GM18507 (cell line): Measurements from ENCODE around the gene ECI1.
"Not testable (repeated sequence)": the region's sequence is repeated elsewhere in the genome, so short reads cannot be mapped to it uniquely, and the experiment has no call there.

Source experiments
- DNase-seq: peaks from one replicate; pipeline ENCODE4 v3.0.0; 2011; ENCODE audit warnings: low read depth; ENCODE audit not compliant: insufficient read length; ENCODE audit errors: extremely low spot score
- FAIRE-seq: peaks from 2 replicates; lab custom pipeline; 2011; peaks lifted over from hg19 to GRCh38; lab: Jason Lieb, UNC

Gene ECI1

GRCh38 chr16:2258530-2258929 lies 7.1 kb upstream of the ECI1 start:
- DNase-seq, FAIRE-seq: not testable (repeated sequence)

GRCh38 chr16:2257726-2258125 lies 6.3 kb upstream of the ECI1 start:
- DNase-seq (no peak), FAIRE-seq (no peak)

GRCh38 chr16:2256531-2257140 lies 5.2 kb upstream of the ECI1 start:
- FAIRE-seq (no peak), DNase-seq (no peak)

GRCh38 chr16:2253293-2253692 lies 1.9 kb upstream of the ECI1 start:
- FAIRE-seq (no peak), DNase-seq (no peak)

GRCh38 chr16:2252806-2253148 lies 1.4 kb upstream of the ECI1 start:
- DNase-seq (no peak), FAIRE-seq (peak; percentile 9)

- FAIRE-seq (peak; percentile 66), DNase-seq (no peak)
Measured at GRCh38 chr16:2250652-2251295, 613 bp downstream of the ECI1 start.

GRCh38 chr16:2246301-2246885 lies 5.0 kb downstream of the ECI1 start:
- no peak for DNase-seq
- FAIRE-seq = no peak

GRCh38 chr16:2244926-2245795 lies 6.2 kb downstream of the ECI1 start:
- FAIRE-seq (no peak), DNase-seq (no peak)

GRCh38 chr16:2244301-2244700 lies 7.1 kb downstream of the ECI1 start:
- FAIRE-seq (no peak), DNase-seq (no peak)

GRCh38 chr16:2243781-2244180 lies 7.6 kb downstream of the ECI1 start:
- DNase-seq (no peak), FAIRE-seq (no peak)

GRCh38 chr16:2243031-2243528 lies 8.3 kb downstream of the ECI1 start:
- no peak for FAIRE-seq
- no peak for DNase-seq

GRCh38 chr16:2242598-2242997 lies 8.8 kb downstream of the ECI1 start:
- FAIRE-seq (no peak), DNase-seq (no peak)

GRCh38 chr16:2240331-2240730 lies 11.1 kb downstream of the ECI1 start:
- FAIRE-seq = not testable (repeated sequence)

GRCh38 chr16:2238838-2239675 lies 12.3 kb downstream of the ECI1 start:
- DNase-seq = no peak
- FAIRE-seq = no peak

More at GRCh38 chr16:2240331-2240730, 11.1 kb downstream of the ECI1 start:
- DNase-seq = not testable (repeated sequence)

- DNase-seq (no peak), FAIRE-seq (no peak)
Measured at GRCh38 chr16:2238150-2238837, 13.1 kb downstream of the ECI1 start.

GRCh38 chr16:2237493-2238149 lies 13.8 kb downstream of the ECI1 start:
- FAIRE-seq = no peak
- DNase-seq = no peak

GRCh38 chr16:2237102-2237482 lies 14.3 kb downstream of the ECI1 start:
- DNase-seq (no peak), FAIRE-seq (no peak)
